ENCODE results near the gene ZSCAN22. TPM values are rescaled to one million over a fixed set of nuclear protein-coding genes. Genes with fewer than 3 reads are reported as not detected.

The ZSCAN22 gene
- total RNA-seq, 1 donor from 2014 or later: 1.5 TPM

- Mint-ChIP-seq H3K36me3 (peaks cover 5% of the 10 kb centered on the region), H3K4me1 (peaks cover 17% of the 10 kb centered on the region), H3K27ac (no peak overlapping the region), H3K27me3 (ENCODE audit: insufficient read depth, low read depth) (peaks cover 22% of the 10 kb centered on the region), H3K4me3 (no peak overlapping the region), H3K9me3 (no peaks in the 10 kb centered on the region)
- no peak overlapping the region for H3K27ac ChIP-seq
- DNase-seq (ENCODE audit: low spot score): no peak
- no peaks in the 10 kb centered on the region for H3K9me3 ChIP-seq (ENCODE audit: low read depth)
- peaks cover 6% of the 10 kb centered on the region for H3K4me1 ChIP-seq
- H3K4me3 ChIP-seq: no peak overlapping the region
- H3K36me3 ChIP-seq: no peaks in the 10 kb centered on the region
- no peak for TF ChIP-seq EZH2phosphoT487 (IDR thresholded peaks at IDR 0.05)
- no peak overlapping the region for H2AFZ ChIP-seq (replicated peaks)
- H4K20me1 ChIP-seq (ENCODE audit: low read depth): no peaks in the 10 kb centered on the region
- no peaks in the 10 kb centered on the region for H3F3A ChIP-seq (ENCODE audit: low read depth)
- H3K9ac ChIP-seq: no peak overlapping the region
- peaks cover 16% of the 10 kb centered on the region for H3K27me3 ChIP-seq
- H3K4me2 ChIP-seq: no peak overlapping the region
- no peaks in the 10 kb centered on the region for H3K79me2 ChIP-seq (ENCODE audit: low read depth)
Measured at GRCh38 chr19:58350001-58350861, 23.4 kb downstream of the ZSCAN22 start.

DNA sequence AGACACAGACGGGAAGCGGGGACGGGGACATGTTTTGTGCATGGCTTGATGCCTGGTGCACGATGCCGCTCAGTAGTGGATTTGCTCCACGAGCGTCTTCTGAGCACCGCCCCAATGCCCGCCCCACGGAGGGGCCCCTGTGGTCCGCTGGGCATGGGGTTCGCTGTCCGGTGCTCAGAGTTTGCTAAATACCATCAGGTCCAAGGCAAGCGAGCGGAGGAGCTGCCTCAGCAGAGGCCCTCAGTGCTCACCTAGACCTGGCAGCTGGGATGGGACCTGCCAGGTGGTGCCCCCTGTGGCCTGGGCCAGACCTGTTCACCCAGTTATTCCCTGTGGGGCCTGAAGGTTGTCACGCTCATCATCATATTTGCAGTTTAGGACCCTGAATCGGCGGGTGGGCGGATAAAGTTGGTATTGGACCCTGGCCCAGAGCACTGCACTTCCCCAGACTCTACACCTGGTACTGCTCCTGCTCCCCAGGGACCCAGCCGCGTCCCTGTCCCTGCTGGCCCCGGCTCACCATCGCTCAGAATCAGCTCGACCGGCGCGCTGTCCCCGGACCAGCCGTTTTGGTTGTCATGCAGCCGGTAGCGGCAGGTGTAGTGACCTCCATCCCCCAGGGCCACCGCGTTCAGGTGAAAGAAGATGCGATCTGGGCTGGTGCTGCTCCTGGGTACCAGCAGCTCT lies 24.2 kb downstream of the ZSCAN22 start:
- H3K4me3 Mint-ChIP-seq: no peak overlapping the region
- Histone ChIP-seq H3K27ac (no peak overlapping the region), H3K9me3 (ENCODE audit: low read depth) (no peaks in the 10 kb centered on the region), H3K4me3 (no peak overlapping the region), H3K4me2 (no peak overlapping the region), H3K27me3 (peaks cover 14% of the 10 kb centered on the region), H3K4me1 (peaks cover 6% of the 10 kb centered on the region), H4K20me1 (ENCODE audit: low read depth) (no peaks in the 10 kb centered on the region), H3K79me2 (ENCODE audit: low read depth) (no peaks in the 10 kb centered on the region), H3K9ac (no peak overlapping the region), H3F3A (ENCODE audit: low read depth) (no peaks in the 10 kb centered on the region), H2AFZ (replicated peaks) (no peak overlapping the region), H3K36me3 (no peaks in the 10 kb centered on the region)
- H3K36me3 Mint-ChIP-seq: peaks cover 5% of the 10 kb centered on the region
- no peaks in the 10 kb centered on the region for H3K9me3 Mint-ChIP-seq
- TF ChIP-seq EZH2 (IDR thresholded peaks at IDR 0.05) (no peak), EZH2phosphoT487 (IDR thresholded peaks at IDR 0.05) (no peak), CTCF (IDR thresholded peaks at IDR 0.05) (no peak)
- H3K4me1 Mint-ChIP-seq: peaks cover 13% of the 10 kb centered on the region
- no peak for DNase-seq (ENCODE audit: low spot score)
- H3K27ac Mint-ChIP-seq: no peak overlapping the region
- peaks cover 17% of the 10 kb centered on the region for H3K27me3 Mint-ChIP-seq (ENCODE audit: insufficient read depth, low read depth)

GRCh38 chr19:58351558-58351878 lies 24.7 kb downstream of the ZSCAN22 start:
- Histone ChIP-seq H3K79me2 (ENCODE audit: low read depth) (no peaks in the 10 kb centered on the region), H3K9ac (no peak overlapping the region), H3F3A (ENCODE audit: low read depth) (no peaks in the 10 kb centered on the region), H3K36me3 (no peaks in the 10 kb centered on the region), H3K27ac (no peak overlapping the region), H3K4me2 (no peak overlapping the region), H3K27me3 (peaks cover 9% of the 10 kb centered on the region), H2AFZ (replicated peaks) (no peak overlapping the region), H3K4me1 (peaks cover 6% of the 10 kb centered on the region), H4K20me1 (ENCODE audit: low read depth) (no peaks in the 10 kb centered on the region), H3K9me3 (ENCODE audit: low read depth) (no peaks in the 10 kb centered on the region), H3K4me3 (no peak overlapping the region)
- Mint-ChIP-seq H3K27ac (no peak overlapping the region), H3K4me1 (peaks cover 11% of the 10 kb centered on the region), H3K27me3 (ENCODE audit: insufficient read depth, low read depth) (peaks cover 15% of the 10 kb centered on the region), H3K36me3 (peaks cover 5% of the 10 kb centered on the region), H3K9me3 (no peaks in the 10 kb centered on the region), H3K4me3 (no peak overlapping the region)
- no peak for DNase-seq (ENCODE audit: low spot score)
- TF ChIP-seq CTCF (IDR thresholded peaks at IDR 0.05): no peak
- no peak for TF ChIP-seq EZH2 (IDR thresholded peaks at IDR 0.05)
- TF ChIP-seq EZH2phosphoT487 (IDR thresholded peaks at IDR 0.05): no peak
